H1 (cell line): Measurements from ENCODE around the gene SLC38A8. TPM values are rescaled to one million over a fixed set of nuclear protein-coding genes. Genes with fewer than 3 reads are reported as not detected.

Experiments
- CTCF ChIA-PET: fragments of 300-600 bp; sonication (Branson Sonifier 250); formaldehyde crosslinking; loops from one replicate; lab custom pipeline; 2021; ENCODE audit not compliant: partially characterized antibody; lab: Charles Lee
- POLR2A ChIA-PET: fragments of 300-600 bp; sonication (Branson Sonifier 250); formaldehyde crosslinking; loops from one replicate; lab custom pipeline; 2021; ENCODE audit warnings: inconsistent platforms; ENCODE audit not compliant: partially characterized antibody; lab: Charles Lee
- DNase-seq, 2 experiments: peaks; one replicate each; pipeline versions ENCODE4 v3.0.0 to v3.0.0-alpha.2; 2010 to 2022; ENCODE audit warnings: low spot score in 2 of 2, low read depth in 1 of 2, mixed read lengths in 1 of 2
- FAIRE-seq: peaks from 2 replicates; lab custom pipeline; 2011; peaks lifted over from hg19 to GRCh38; lab: Jason Lieb, UNC
- H2AFZ ChIP-seq: 2 replicates; pipeline ENCODE4 v1.8.1; 2012; ENCODE audit warnings: low read length, inconsistent platforms
- H2AK5ac ChIP-seq: 2 replicates; pipeline ENCODE4 v1.6.1; 2013; ENCODE audit warnings: low read depth, low read length
- H2BK120ac ChIP-seq: replicated peaks from 2 replicates; pipeline ENCODE3; 2013; ENCODE audit warnings: low read depth, low read length, inconsistent platforms
- H2BK12ac ChIP-seq: 2 replicates; pipeline ENCODE4 v1.6.1; 2013; ENCODE audit warnings: low read depth, low read length
- H2BK15ac ChIP-seq: 2 replicates; pipeline ENCODE4 v1.6.1; 2013; ENCODE audit warnings: low read length
- H2BK20ac ChIP-seq: 2 replicates; pipeline ENCODE4 v1.6.1; 2013; ENCODE audit warnings: low read length
- H2BK5ac ChIP-seq: 2 replicates; pipeline ENCODE4 v1.6.1; 2013; ENCODE audit warnings: low read depth, low read length
- H3K14ac ChIP-seq: 2 replicates; pipeline ENCODE4 v1.6.1; 2013; ENCODE audit warnings: inconsistent platforms; ENCODE audit not compliant: insufficient read length
- H3K18ac ChIP-seq: 2 replicates; pipeline ENCODE4 v1.6.1; 2013; ENCODE audit warnings: low read length; ENCODE audit errors: extremely low read depth
- H3K23ac ChIP-seq: 2 replicates; pipeline ENCODE4 v1.6.1; 2013; ENCODE audit warnings: inconsistent platforms; ENCODE audit not compliant: insufficient read length
- H3K23me2 ChIP-seq: 2 replicates; pipeline ENCODE4 v1.6.1; 2013; ENCODE audit warnings: low read depth, low read length
- H3K27ac ChIP-seq: 2 replicates; pipeline ENCODE4 v1.6.1; 2011; ENCODE audit warnings: low read depth, low read length, inconsistent platforms
- H3K27me3 ChIP-seq, 4 experiments: replicated peaks in 1 of 4; 1 replicate in 1 of 4; 2 replicates in 3 of 4; pipeline versions ENCODE4 v1.6.1 to v1.8.1; 2011 to 2013; ENCODE audit warnings: low read length in 3 of 4, mild to moderate bottlenecking in 3 of 4, inconsistent platforms in 2 of 4, mixed read lengths in 2 of 4, moderate library complexity in 1 of 4; ENCODE audit not compliant: control insufficient read depth in 3 of 4, insufficient read depth in 3 of 4; ENCODE audit errors: extremely low read depth in 1 of 4
- H3K36me3 ChIP-seq, 4 experiments: 2 replicates each; pipeline versions ENCODE4 v1.6.1 to v1.8.1; 2011 to 2013; ENCODE audit warnings: mild to moderate bottlenecking in 4 of 4, low read length in 3 of 4, moderate library complexity in 2 of 4, control low read depth in 1 of 4, inconsistent platforms in 1 of 4; ENCODE audit not compliant: insufficient read depth in 4 of 4, control insufficient read depth in 2 of 4
- H3K4ac ChIP-seq: replicated peaks from 2 replicates; pipeline ENCODE3; 2013; ENCODE audit warnings: low read length, low read depth, mixed read lengths, inconsistent platforms; ENCODE audit not compliant: insufficient read length
- H3K4me1 ChIP-seq, 4 experiments: replicated peaks in 1 of 4; 1 replicate in 1 of 4; 2 replicates in 3 of 4; pipeline versions ENCODE4 v1.6.1 to v1.8.1; 2011 to 2013; ENCODE audit warnings: low read length in 3 of 4, inconsistent platforms in 2 of 4, mixed read lengths in 1 of 4; ENCODE audit not compliant: insufficient read depth in 4 of 4, control insufficient read depth in 3 of 4
- H3K4me2 ChIP-seq, 2 experiments: 2 replicates each; pipeline versions ENCODE4 v1.6.1 to v1.8.1; 2011 to 2013; ENCODE audit warnings: low read depth in 2 of 2, low read length in 2 of 2, control low read depth in 1 of 2, inconsistent platforms in 1 of 2, mild to moderate bottlenecking in 1 of 2; ENCODE audit not compliant: insufficient read depth in 1 of 2
- H3K4me3 ChIP-seq, 4 experiments: fragments of 200-600, 300-600 bp in 1 of 4; sonication (generic), shearing (Covaris generic), sonication (Bioruptor Twin) in 1 of 4; 2 replicates each; pipeline versions ENCODE4 v1.5.1 to v1.8.1; 2011 to 2016; ENCODE audit warnings: low read length in 4 of 4, low read depth in 3 of 4, control low read depth in 2 of 4, inconsistent platforms in 2 of 4, mild to moderate bottlenecking in 2 of 4, mixed read lengths in 1 of 4, moderate library complexity in 1 of 4; ENCODE audit not compliant: insufficient read depth in 2 of 4; ENCODE audit errors: extremely low read depth in 1 of 4
- H3K56ac ChIP-seq: replicated peaks from 2 replicates; pipeline ENCODE3; 2013; ENCODE audit warnings: low read depth, mild to moderate bottlenecking, mixed read lengths, low read length, inconsistent platforms; ENCODE audit not compliant: insufficient read length
- H3K79me1 ChIP-seq: 2 replicates; pipeline ENCODE4 v1.6.1; 2013; ENCODE audit warnings: low read depth, low read length, control low read depth
- H3K79me2 ChIP-seq, 2 experiments: 2 replicates each; pipeline versions ENCODE4 v1.6.1 to v1.8.1; 2012 to 2013; ENCODE audit warnings: low read length in 2 of 2, mild to moderate bottlenecking in 2 of 2, inconsistent platforms in 1 of 2; ENCODE audit not compliant: insufficient read depth in 2 of 2, control insufficient read depth in 1 of 2
- H3K9ac ChIP-seq, 4 experiments: replicated peaks in 1 of 4; 1 replicate in 1 of 4; 2 replicates in 3 of 4; pipeline versions ENCODE4 v1.6.1 to v1.8.1; 2011 to 2013; ENCODE audit warnings: low read depth in 3 of 4, low read length in 3 of 4, control low read depth in 2 of 4, mild to moderate bottlenecking in 2 of 4, moderate library complexity in 2 of 4, inconsistent platforms in 1 of 4; ENCODE audit errors: extremely low read depth in 1 of 4
- H3K9me3 ChIP-seq, 2 experiments: 2 replicates each; pipeline versions ENCODE4 v1.6.1 to v1.8.1; 2012 to 2013; ENCODE audit warnings: mild to moderate bottlenecking in 2 of 2, moderate library complexity in 2 of 2, control low read depth in 1 of 2, inconsistent platforms in 1 of 2, low read depth in 1 of 2, low read length in 1 of 2, mixed read lengths in 1 of 2; ENCODE audit not compliant: insufficient read depth in 2 of 2
- H4K20me1 ChIP-seq, 2 experiments: replicated peaks in 1 of 2; 2 replicates each; pipeline versions ENCODE3 to v1.8.1; 2011 to 2013; ENCODE audit warnings: inconsistent platforms in 2 of 2, low read length in 2 of 2, mild to moderate bottlenecking in 1 of 2; ENCODE audit not compliant: insufficient read depth in 2 of 2, control insufficient read depth in 1 of 2
- H4K5ac ChIP-seq: 2 replicates; pipeline ENCODE4 v1.6.1; 2013; ENCODE audit warnings: low read length, low read depth, mixed read lengths, inconsistent platforms; ENCODE audit not compliant: insufficient read length
- H4K8ac ChIP-seq: 2 replicates; pipeline ENCODE4 v1.8.0; 2013; ENCODE audit warnings: mild to moderate bottlenecking, moderate library complexity, low read length, inconsistent platforms; ENCODE audit not compliant: insufficient read depth; ENCODE audit errors: extremely low read depth
- H4K91ac ChIP-seq: replicated peaks from 2 replicates; pipeline ENCODE3; 2013; ENCODE audit warnings: low read length, mixed read lengths, inconsistent platforms; ENCODE audit not compliant: insufficient read length
- MAX ChIP-seq: IDR thresholded peaks from 2 replicates; pipeline ENCODE4 v1.6.1; 2012; ENCODE audit warnings: inconsistent platforms
- ZNF274 ChIP-seq: IDR thresholded peaks from 2 replicates; pipeline ENCODE4 v1.7.0; 2012; ENCODE audit warnings: low read length, borderline replicate concordance; ENCODE audit errors: extremely low read depth
- WGBS, 2 experiments: shearing (Covaris generic) in 1 of 2; methylation state at CpG; one replicate each; pipeline versions ENCODE4 v1.1.6 to v1.1.7; 2013 to 2015; ENCODE audit warnings: low lambda C conversion rate in 2 of 2, mixed read lengths in 2 of 2, inconsistent platforms in 1 of 2, low coverage in 1 of 2, missing lambda C conversion rate in 1 of 2; ENCODE audit not compliant: insufficient replicate concordance in 2 of 2, insufficient coverage in 1 of 2, insufficient read length in 1 of 2; ENCODE audit errors: extremely low coverage in 1 of 2, missing lambda C conversion rate in 1 of 2; 5-methylcytosine and 5-hydroxymethylcytosine counted together
- long read RNA-seq, 2 experiments: library from RNA in 1 of 2; library from capped mRNA in 1 of 2; stranded (forward); transcript quantifications; one replicate each; pipeline ENCODE4 v2.0.0, GENCODE V29; 2021; ENCODE audit warnings: inconsistent platforms in 1 of 2
- polyA minus RNA-seq, 3 experiments: library from RNA; depleted of rRNA, polyadenylated mRNA; stranded (reverse); fragments of >200 nt; gene quantifications; 1 replicate in 2 of 3; 2 replicates in 1 of 3; pipeline ENCODE4 v1.2.3, GENCODE V29; 2011
- polyA plus RNA-seq, 7 experiments: library from polyadenylated mRNA; depleted of rRNA in 3 of 7; stranded (reverse) in 5 of 7; unstranded in 2 of 7; fragments of >200 nt in 5 of 7; fragments of 200-250 nt in 2 of 7; gene quantifications; 1 replicate in 5 of 7; 2 replicates in 1 of 7; 4 replicates in 1 of 7; pipeline versions ENCODE4 v1.2.1 to v1.2.3, GENCODE V29; 2011 to 2013; ENCODE audit warnings: missing spikeins in 2 of 7, mixed read lengths in 2 of 7
- total RNA-seq: library from RNA; stranded (reverse); fragmentation: NEBNext Ultra II Directional; extraction: Animal tissue kit (Norgen Biotek cat#: 25700); gene quantifications from 2 replicates; pipeline ENCODE4 v1.2.1, GENCODE V29; 2021

Gene SLC38A8
- total RNA-seq, result not detected in 2 replicates
- polyA plus RNA-seq (2011; rRNA removed), result 0.08 TPM in 1 of 2 replicates, not detected in the other
- polyA plus RNA-seq (2011; cell fraction: cytosol; rRNA removed), result not detected
- polyA plus RNA-seq (2011; cell fraction: nucleus; rRNA removed), result not detected
- not detected in 4 replicates for polyA plus RNA-seq (2012, experiment 1 of 2)
- polyA plus RNA-seq (2012, experiment 2 of 2), result not detected
- not detected for polyA plus RNA-seq (2013, experiment 1 of 2)
- 0.15 TPM for polyA plus RNA-seq (2013, experiment 2 of 2)
- polyA minus RNA-seq (2011; rRNA and poly(A)+ RNA removed), result not detected in 2 replicates
- not detected for polyA minus RNA-seq (2011; cell fraction: cytosol; rRNA and poly(A)+ RNA removed)
- polyA minus RNA-seq (2011; cell fraction: nucleus; rRNA and poly(A)+ RNA removed), result not detected
- long read RNA-seq, experiment 1, result 0 reads
- long read RNA-seq, experiment 2, result 0 reads

GRCh38 chr16:84042308-84042878 lies at the start of gene SLC38A8:
Gene SLC38A8 (minus strand): TSS chr16:84042795. CDS start chr16:84042157, 638 bp downstream.
- Histone ChIP-seq H2AK5ac (no peak within 1 kb of the TSS), H3K23ac (no peak within 1 kb of the TSS), H3K18ac (no peak within 1 kb of the TSS), H3K9me3 (no peaks in the 10 kb centered on the region), H2BK120ac (no peak within 1 kb of the TSS), H3K27ac (no peak within 1 kb of the TSS), H4K20me1 (no peaks in the 10 kb centered on the region), H3K79me1 (no peaks in the 10 kb centered on the region), H2BK5ac (no peak within 1 kb of the TSS), H4K91ac (no peak within 1 kb of the TSS), H4K8ac (no peak within 1 kb of the TSS), H2BK15ac (peak within 1 kb of the TSS; percentile 12; the same call in 1 of the 2 replicates), H3K4me1 (peaks cover 0 to 12% (median 9%) of the 10 kb centered on the region in 4 experiments; a peak in 6 of 7 replicates), H3K9ac (no peak within 1 kb of the TSS), H3K4me2 (no peak within 1 kb of the TSS; a peak in 1 of 4 replicates), H3K36me3 (no peaks in the 10 kb centered on the region), H3K4me3 (0 out of 8 replicates have a peak within 1 kb of the TSS, but pooled peaks of 1 of the 4 experiments have one; percentile 5), H2AFZ (no peak within 1 kb of the TSS), H3K14ac (no peak within 1 kb of the TSS), H3K79me2 (no peaks in the 10 kb centered on the region), H3K4ac (no peak within 1 kb of the TSS), H2BK20ac (no peak within 1 kb of the TSS), H3K23me2 (no peaks in the 10 kb centered on the region), H3K56ac (no peak within 1 kb of the TSS), H4K5ac (no peak within 1 kb of the TSS), H2BK12ac (no peak within 1 kb of the TSS), H3K27me3 (no peaks in the 10 kb centered on the region; a peak in 1 of 7 replicates)
- TF ChIP-seq ZNF274 (no peak), MAX (no peak)
- ChIA-PET CTCF (interaction anchor here (0.5 to 12.8 kb wide), 22 partner anchors 8 to 1152 kb away, joined by 3 to 267 read pairs (median 6); partner anchors contain the start of gene OSGIN1), POLR2A (interaction anchor here (0.9 to 2.2 kb wide), 3 partner anchors 14 to 76 kb away, joined by 3 to 7 read pairs (median 6); partner anchors contain the start of gene MBTPS1)
- no peak for DNase-seq
- FAIRE-seq, result no peak
- 93% methylated on average over 6 of the region's 9 CpGs; no CpG with 5 or more reads in 1 of the 2 experiments for WGBS, 2 experiments
